Endothelial cell (in vitro differentiated cells): Measurements from ENCODE around the gene ZNF230. TPM values are rescaled to one million over a fixed set of nuclear protein-coding genes. Genes with fewer than 3 reads are reported as not detected.
A peak's percentile ranks its signal among the peaks of the same experiment; 100 is the strongest.

Experiments
- DNase-seq: peaks from one replicate; pipeline ENCODE4 v3.0.0; 2021; ENCODE audit warnings: low spot score
- H3K27ac Mint-ChIP-seq: one replicate; pipeline ENCODE4 v1.8.0; 2021; ENCODE audit warnings: mixed read lengths, inconsistent platforms; ENCODE audit not compliant: unreplicated experiment
- H3K27me3 Mint-ChIP-seq: one replicate; pipeline ENCODE4 v1.8.0; 2021; ENCODE audit warnings: mild to moderate bottlenecking, moderate library complexity, mixed read lengths, inconsistent platforms; ENCODE audit not compliant: unreplicated experiment
- H3K36me3 Mint-ChIP-seq: one replicate; pipeline ENCODE4 v1.8.0; 2021; ENCODE audit warnings: mild to moderate bottlenecking, low read depth, mixed read lengths, inconsistent platforms; ENCODE audit not compliant: unreplicated experiment
- H3K4me1 Mint-ChIP-seq: one replicate; pipeline ENCODE4 v1.8.0; 2021; ENCODE audit warnings: mild to moderate bottlenecking, mixed read lengths, inconsistent platforms; ENCODE audit not compliant: unreplicated experiment
- H3K4me3 Mint-ChIP-seq: one replicate; pipeline ENCODE4 v1.8.0; 2021; ENCODE audit warnings: mild to moderate bottlenecking, mixed read lengths, inconsistent platforms; ENCODE audit not compliant: unreplicated experiment
- H3K9me3 Mint-ChIP-seq: one replicate; pipeline ENCODE4 v1.8.0; 2021; ENCODE audit warnings: mixed read lengths, inconsistent platforms; ENCODE audit not compliant: unreplicated experiment
- total RNA-seq: library from RNA; stranded (reverse); fragmentation: NEBNext Ultra II Directional; extraction: Animal tissue kit (Norgen Biotek cat#: 25700); gene quantifications from one replicate; pipeline ENCODE4 v1.2.1, GENCODE V29; 2021; ENCODE audit not compliant: unreplicated experiment
- TF ChIP-seq, protein P1 (sequence below): fragments of 200-600 bp; sonication (generic); IDR thresholded peaks from one replicate; pipeline ENCODE4 v1.5.0; 2021; ENCODE audit warnings: antibody characterized with exemption; ENCODE audit not compliant: unreplicated experiment

ZNF230 gene
- total RNA-seq, 1 donor from 2014 or later, result 5.6 TPM

DNA sequence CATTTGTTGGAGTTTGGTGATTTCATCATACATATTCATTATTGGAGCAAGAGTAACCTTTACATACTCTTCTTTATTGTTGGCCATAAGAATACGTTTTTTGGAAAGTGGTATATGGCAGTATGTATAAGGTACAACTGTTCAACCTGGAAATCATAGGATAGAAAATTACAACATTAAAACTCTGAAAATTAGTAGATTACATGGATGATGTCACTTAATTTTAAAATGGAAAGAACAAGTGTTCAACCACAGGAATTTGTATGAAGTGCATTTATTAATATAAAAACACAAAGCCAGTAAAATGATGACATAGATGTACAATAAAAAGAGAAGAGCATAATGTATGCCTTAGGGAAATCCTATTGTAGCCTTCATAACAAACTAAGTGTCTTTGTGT is 26.0 kb upstream of the ZNF230 start:
- no peak for DNase-seq
- H3K4me3 Mint-ChIP-seq, result no peak overlapping the region
- no peaks in the 10 kb centered on the region for H3K27me3 Mint-ChIP-seq
- H3K4me1 Mint-ChIP-seq, result no peaks in the 10 kb centered on the region
- H3K9me3 Mint-ChIP-seq, result peaks cover 14% of the 10 kb centered on the region
- TF ChIP-seq, protein P1, sequence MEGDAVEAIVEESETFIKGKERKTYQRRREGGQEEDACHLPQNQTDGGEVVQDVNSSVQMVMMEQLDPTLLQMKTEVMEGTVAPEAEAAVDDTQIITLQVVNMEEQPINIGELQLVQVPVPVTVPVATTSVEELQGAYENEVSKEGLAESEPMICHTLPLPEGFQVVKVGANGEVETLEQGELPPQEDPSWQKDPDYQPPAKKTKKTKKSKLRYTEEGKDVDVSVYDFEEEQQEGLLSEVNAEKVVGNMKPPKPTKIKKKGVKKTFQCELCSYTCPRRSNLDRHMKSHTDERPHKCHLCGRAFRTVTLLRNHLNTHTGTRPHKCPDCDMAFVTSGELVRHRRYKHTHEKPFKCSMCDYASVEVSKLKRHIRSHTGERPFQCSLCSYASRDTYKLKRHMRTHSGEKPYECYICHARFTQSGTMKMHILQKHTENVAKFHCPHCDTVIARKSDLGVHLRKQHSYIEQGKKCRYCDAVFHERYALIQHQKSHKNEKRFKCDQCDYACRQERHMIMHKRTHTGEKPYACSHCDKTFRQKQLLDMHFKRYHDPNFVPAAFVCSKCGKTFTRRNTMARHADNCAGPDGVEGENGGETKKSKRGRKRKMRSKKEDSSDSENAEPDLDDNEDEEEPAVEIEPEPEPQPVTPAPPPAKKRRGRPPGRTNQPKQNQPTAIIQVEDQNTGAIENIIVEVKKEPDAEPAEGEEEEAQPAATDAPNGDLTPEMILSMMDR, result no peak
- no peak overlapping the region for H3K27ac Mint-ChIP-seq
- peaks cover 29% of the 10 kb centered on the region for H3K36me3 Mint-ChIP-seq

DNA sequence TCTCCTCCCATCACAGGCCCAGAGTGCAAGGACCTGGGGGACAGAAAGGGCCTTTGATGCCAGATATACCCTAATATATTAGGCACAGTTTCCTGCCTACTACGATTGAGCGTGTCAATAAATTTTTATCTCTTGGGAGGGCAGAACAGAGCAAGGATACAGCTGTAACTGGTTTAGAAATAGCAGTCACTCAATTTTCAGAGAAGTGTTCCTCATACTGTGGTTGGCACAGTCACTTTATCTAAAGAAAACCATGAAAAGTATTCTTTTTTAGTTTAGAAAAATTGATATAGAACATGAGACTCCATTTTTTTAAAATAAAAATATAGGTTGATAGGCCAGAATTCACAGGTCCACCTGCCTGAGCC is 19.2 kb upstream of the ZNF230 start:
- TF ChIP-seq, protein P1, result no peak
- H3K4me3 Mint-ChIP-seq, result peak overlapping the region; percentile 77
- H3K27me3 Mint-ChIP-seq, result no peaks in the 10 kb centered on the region
- H3K4me1 Mint-ChIP-seq, result no peaks in the 10 kb centered on the region
- no peaks in the 10 kb centered on the region for H3K9me3 Mint-ChIP-seq
- no peaks in the 10 kb centered on the region for H3K36me3 Mint-ChIP-seq
- H3K27ac Mint-ChIP-seq, result no peak overlapping the region
- DNase-seq, result no peak

DNA sequence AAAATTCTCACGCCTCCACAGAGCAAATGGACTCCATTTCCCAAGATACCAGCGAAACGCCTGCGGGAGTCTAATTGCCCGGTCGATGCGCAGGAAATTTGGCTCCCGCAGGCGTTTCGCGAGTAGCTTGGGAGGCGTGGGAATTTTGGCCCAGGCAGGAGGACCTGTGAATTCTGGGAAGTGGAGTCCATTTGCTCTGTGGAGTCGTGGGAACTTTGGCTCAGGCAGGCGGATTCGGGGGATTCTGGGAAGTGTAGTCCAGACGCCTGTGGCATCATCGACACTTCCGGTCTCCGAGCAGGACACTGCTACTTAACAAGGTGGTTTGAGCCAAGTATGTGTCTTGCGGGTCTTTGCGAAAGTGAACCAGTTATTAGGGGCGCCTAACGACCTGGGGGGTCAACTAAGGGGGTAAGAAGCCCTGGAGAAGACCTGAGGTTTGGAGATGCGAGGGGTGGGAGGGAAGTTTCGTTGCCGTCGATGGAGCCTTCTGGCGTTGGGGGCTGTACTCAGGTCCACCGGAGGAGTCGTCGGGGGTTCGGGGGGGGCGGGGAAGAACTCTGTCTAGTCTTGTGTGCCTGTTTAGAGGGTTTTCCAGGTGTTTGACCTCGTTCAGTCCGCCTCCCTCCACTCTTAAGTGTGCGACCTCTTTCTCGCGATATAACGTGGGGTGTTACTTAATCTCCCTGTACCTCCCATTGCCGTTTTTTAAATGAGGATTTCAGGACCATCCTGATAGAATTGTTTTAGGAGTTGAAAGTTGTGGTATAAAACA is 18.7 kb upstream of the ZNF230 start, which contains the start of gene ZNF155:
Gene ZNF155, plus strand, starts transcription at position 277 of the 775 bp plus-strand sequence. CDS start 4,356 bp downstream, outside the sequence.
- H3K27ac Mint-ChIP-seq, result peak within 1 kb of the TSS; percentile 92
- peaks cover 1% of the 10 kb centered on the region for H3K36me3 Mint-ChIP-seq
- H3K4me1 Mint-ChIP-seq, result no peaks in the 10 kb centered on the region
- TF ChIP-seq, protein P1, result no peak
- DNase-seq, result peak; percentile 84
- H3K27me3 Mint-ChIP-seq, result no peaks in the 10 kb centered on the region
- peak within 1 kb of the TSS; percentile 98 for H3K4me3 Mint-ChIP-seq
- H3K9me3 Mint-ChIP-seq, result no peaks in the 10 kb centered on the region

DNA sequence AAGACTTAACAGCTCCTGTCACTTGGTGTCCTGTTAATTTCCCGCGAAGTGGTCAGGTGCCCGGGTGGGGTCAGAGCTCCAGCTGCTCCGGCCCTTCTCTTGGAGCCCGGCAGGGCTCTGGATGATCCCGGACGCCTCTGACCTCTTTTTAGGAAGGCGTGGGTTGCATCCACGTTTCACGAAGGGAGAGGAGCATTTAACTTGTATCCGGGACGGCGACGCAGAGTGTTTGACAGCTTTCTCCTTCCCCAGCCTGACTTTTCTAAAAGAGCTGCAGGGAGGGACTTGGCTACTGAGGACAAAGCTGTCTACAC is 18.1 kb upstream of the ZNF230 start:
- no peak for DNase-seq
- Mint-ChIP-seq H3K27me3 (no peaks in the 10 kb centered on the region), H3K9me3 (no peaks in the 10 kb centered on the region), H3K4me1 (no peaks in the 10 kb centered on the region), H3K4me3 (peak overlapping the region; percentile 98), H3K27ac (no peak overlapping the region), H3K36me3 (peaks cover 7% of the 10 kb centered on the region)
- TF ChIP-seq, protein P1, result no peak

DNA sequence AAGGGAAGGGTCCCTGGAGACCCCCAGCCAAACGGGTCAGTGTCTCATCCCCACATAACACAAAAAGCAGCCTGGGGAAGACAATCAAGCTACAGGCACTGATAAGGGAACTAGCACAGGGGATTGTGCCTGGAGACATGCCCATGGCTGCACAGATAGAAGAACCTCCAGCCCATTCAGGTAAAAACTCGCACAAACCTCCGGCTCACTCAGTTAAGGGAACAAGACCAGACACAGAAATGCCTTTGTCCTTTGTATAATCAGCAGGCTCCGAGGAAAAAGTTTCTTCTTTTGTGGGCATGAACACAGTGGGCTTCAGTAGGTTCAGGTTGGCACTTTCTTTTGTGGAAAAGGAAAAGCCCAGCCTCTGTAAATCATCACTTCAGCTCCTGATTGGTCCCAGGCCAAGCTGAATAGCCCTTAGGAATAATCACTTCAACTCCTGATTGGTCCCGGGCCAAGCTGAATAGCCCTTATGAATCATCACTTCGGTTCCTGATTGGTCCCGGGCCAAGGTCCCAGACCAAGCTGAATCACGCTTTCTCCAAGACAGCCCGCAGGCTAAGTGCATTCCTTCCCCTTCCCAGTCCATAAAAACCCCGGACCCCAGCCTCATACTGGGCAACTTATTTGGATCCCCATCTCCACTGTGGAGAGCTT is 5.0 kb upstream of the ZNF230 start:
- Mint-ChIP-seq H3K27me3 (peaks cover 3% of the 10 kb centered on the region), H3K4me1 (peaks cover 8% of the 10 kb centered on the region), H3K4me3 (no peak overlapping the region), H3K9me3 (no peaks in the 10 kb centered on the region), H3K36me3 (peaks cover 33% of the 10 kb centered on the region), H3K27ac (no peak overlapping the region)
- TF ChIP-seq, protein P1, result no peak
- no peak for DNase-seq
